Measurements from ENCODE around the gene MC1R. TPM values are rescaled to one million over a fixed set of nuclear protein-coding genes. Genes with fewer than 3 reads are reported as not detected.

Gene MC1R
- total RNA-seq, 2 experiments from 2014 or later: 8.3 to 22.3 TPM

DNA sequence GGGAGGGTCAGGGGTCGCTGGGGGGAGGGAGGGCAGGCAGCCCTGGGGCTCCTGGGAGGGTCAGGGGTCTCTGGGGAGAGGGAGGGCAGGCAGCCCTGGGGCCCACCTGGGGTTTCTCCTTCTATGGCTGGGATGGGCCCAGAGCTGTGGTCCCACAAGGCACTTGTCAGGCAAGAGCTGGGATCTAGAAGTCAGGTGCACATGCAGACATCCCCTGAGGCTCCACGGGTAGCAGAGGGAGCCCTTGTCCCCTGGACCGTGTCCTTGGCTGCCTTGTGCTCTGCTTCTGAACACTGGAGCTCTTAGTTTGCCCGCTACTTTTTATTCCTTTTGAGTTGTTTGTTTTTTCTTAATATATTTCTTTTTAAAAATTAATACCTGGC, 6.3 kb downstream of the MC1R start:
- no TSS peak for BruUV-seq (replicated peaks)
- Histone ChIP-seq H3K4me1 (ENCODE audit: insufficient read depth, low read length, poor library complexity, severe bottlenecking) (peaks cover 35% of the 10 kb centered on the region), H3K9me3 (ENCODE audit: low read length) (no peaks in the 10 kb centered on the region), H3K36me3 (ENCODE audit: insufficient read depth, low read length) (peaks cover 32% of the 10 kb centered on the region), H3K79me2 (ENCODE audit: insufficient read depth, low read depth, low read length) (peaks cover 61% of the 10 kb centered on the region), H4K20me1 (ENCODE audit: insufficient read depth, low read length) (peaks cover 9% of the 10 kb centered on the region; the same call in 1 of the 2 replicates), H3K4me2 (ENCODE audit: low read length) (peak overlapping the region; percentile 89), H3K9me2 (ENCODE audit: insufficient read depth, low read length) (no peaks in the 10 kb centered on the region), H3K27ac (ENCODE audit: low read depth, low read length, poor library complexity, severe bottlenecking) (peak overlapping the region; percentile 69), H3K4me3 (ENCODE audit: low read depth, low read length, poor library complexity, severe bottlenecking) (peak overlapping the region; percentile 94), H2AFZ (ENCODE audit: low read length) (no peak overlapping the region)
- peak; percentile 82 for DNase-seq (ENCODE audit: low spot score)
- ChIA-PET POLR2A (interaction anchor here (0.6 to 2.7 kb wide), 13 partner anchors 15 to 184 kb away, joined by 3 to 11 read pairs (median 5); partner anchors contain the start of gene DEF8), CTCF (ENCODE audit: unreplicated experiment) (interaction anchor here (0.9 to 1.4 kb wide), 2 partner anchors 18 to 23 kb away, joined by 3 to 5 read pairs; no protein-coding TSS in a partner anchor)
- intact Hi-C loops (cut with micrococcal nuclease; ENCODE audit: unreplicated experiment): loop anchor here (2.0 to 5.0 kb wide), 2 partner anchors 48 to 152 kb away; partner anchors contain the start of gene PRDM7
- TF ChIP-seq, protein P1, sequence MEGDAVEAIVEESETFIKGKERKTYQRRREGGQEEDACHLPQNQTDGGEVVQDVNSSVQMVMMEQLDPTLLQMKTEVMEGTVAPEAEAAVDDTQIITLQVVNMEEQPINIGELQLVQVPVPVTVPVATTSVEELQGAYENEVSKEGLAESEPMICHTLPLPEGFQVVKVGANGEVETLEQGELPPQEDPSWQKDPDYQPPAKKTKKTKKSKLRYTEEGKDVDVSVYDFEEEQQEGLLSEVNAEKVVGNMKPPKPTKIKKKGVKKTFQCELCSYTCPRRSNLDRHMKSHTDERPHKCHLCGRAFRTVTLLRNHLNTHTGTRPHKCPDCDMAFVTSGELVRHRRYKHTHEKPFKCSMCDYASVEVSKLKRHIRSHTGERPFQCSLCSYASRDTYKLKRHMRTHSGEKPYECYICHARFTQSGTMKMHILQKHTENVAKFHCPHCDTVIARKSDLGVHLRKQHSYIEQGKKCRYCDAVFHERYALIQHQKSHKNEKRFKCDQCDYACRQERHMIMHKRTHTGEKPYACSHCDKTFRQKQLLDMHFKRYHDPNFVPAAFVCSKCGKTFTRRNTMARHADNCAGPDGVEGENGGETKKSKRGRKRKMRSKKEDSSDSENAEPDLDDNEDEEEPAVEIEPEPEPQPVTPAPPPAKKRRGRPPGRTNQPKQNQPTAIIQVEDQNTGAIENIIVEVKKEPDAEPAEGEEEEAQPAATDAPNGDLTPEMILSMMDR (conservative IDR thresholded peaks at IDR 0.05; ENCODE audit: low read length): no peak
- no peak for TF ChIP-seq EZH2phosphoT487 (IDR thresholded peaks at IDR 0.05; ENCODE audit: borderline replicate concordance, low read depth, low read length)

DNA sequence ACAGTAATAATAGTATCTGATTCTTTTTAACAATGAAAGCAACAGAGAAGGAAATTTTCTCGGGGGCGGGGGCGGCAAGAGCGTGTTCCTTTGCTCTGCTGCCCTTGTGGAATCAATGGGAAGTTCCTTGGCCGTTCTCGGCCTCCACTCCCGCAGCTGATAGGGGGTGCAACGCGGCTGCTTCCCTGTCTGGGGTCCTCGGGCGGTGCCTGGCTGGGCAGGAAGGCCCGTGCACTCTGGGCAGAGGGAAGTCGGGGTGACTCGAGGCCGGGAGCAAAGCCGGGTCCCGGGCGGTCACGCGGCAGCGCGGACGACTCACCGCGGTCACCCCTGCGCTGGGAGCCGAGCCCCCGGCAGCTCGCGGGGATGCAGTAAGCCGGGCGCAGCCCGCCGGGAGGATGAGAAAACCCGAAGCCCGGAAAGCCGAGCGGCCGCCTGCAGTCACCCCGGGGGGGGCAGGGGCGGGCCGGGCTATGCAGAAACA, 7.0 kb downstream of the MC1R start:
- H3K4me3 ChIP-seq (ENCODE audit: low read depth, low read length, poor library complexity, severe bottlenecking): peak overlapping the region; percentile 94
- ChIA-PET CTCF (ENCODE audit: unreplicated experiment) (no interaction called here), POLR2A (interaction anchor here (1.0 to 1.8 kb wide), 5 partner anchors 17 to 131 kb away, joined by 3 to 11 read pairs (median 7); partner anchors contain the start of gene DEF8)
- peaks cover 39% of the 10 kb centered on the region for H3K36me3 ChIP-seq (ENCODE audit: insufficient read depth, low read length)
- no peak overlapping the region for H2AFZ ChIP-seq (ENCODE audit: low read length)
- intact Hi-C loops (cut with micrococcal nuclease; ENCODE audit: unreplicated experiment): loop anchor here (2.0 kb wide), 1 partner anchor 47 kb away; no protein-coding TSS in a partner anchor
- H3K4me2 ChIP-seq (ENCODE audit: low read length): peak overlapping the region; percentile 89
- DNase-seq (ENCODE audit: low spot score): no peak
- no peak for TF ChIP-seq EZH2phosphoT487 (IDR thresholded peaks at IDR 0.05; ENCODE audit: borderline replicate concordance, low read depth, low read length)
- TF ChIP-seq, protein P1 (conservative IDR thresholded peaks at IDR 0.05; ENCODE audit: low read length): no peak
- H3K79me2 ChIP-seq (ENCODE audit: insufficient read depth, low read depth, low read length): peaks cover 61% of the 10 kb centered on the region
- no peaks in the 10 kb centered on the region for H3K9me3 ChIP-seq (ENCODE audit: low read length)
- peaks cover 9% of the 10 kb centered on the region; the same call in 1 of the 2 replicates for H4K20me1 ChIP-seq (ENCODE audit: insufficient read depth, low read length)
- no TSS peak for BruUV-seq (replicated peaks)
- H3K4me1 ChIP-seq (ENCODE audit: insufficient read depth, low read length, poor library complexity, severe bottlenecking): peaks cover 28% of the 10 kb centered on the region
- H3K9me2 ChIP-seq (ENCODE audit: insufficient read depth, low read length): no peaks in the 10 kb centered on the region
- peak overlapping the region; percentile 69 for H3K27ac ChIP-seq (ENCODE audit: low read depth, low read length, poor library complexity, severe bottlenecking)

DNA sequence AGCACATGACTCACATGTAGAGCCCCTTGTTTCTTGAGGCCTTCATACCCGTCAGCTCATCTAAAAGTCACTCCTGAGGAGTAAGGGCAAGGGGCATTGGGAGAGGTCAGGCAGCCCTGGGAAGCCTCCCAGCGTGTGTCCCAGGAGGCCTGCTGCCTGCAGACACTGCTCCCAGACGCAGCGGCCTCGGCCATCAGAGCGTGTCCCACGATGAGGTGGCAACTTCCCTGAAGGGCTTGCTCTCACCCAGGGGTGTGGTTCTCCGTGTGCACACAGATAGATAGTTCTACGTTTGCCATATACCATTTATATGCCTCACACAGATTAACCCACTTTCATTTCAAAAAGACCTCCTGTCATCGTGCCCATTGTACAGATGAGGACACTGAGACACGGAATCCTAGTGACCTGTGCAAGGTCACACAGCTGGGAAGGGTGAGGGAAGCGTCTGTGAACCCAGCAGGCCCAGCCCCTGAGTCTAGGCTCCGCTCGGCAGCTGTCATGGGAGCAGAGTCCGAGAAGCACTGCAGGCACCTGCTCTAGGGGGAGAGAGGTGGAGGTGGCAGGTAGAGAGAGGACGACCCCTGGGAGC, 12.7 kb downstream of the MC1R start:
- POLR2A ChIA-PET: no interaction called here
- no peak overlapping the region for H3K27ac ChIP-seq (ENCODE audit: low read depth, low read length, poor library complexity, severe bottlenecking)
- H3K4me3 ChIP-seq (ENCODE audit: low read depth, low read length, poor library complexity, severe bottlenecking): no peak overlapping the region
- H3K9me3 ChIP-seq (ENCODE audit: low read length): no peaks in the 10 kb centered on the region
- BruUV-seq (replicated peaks): no TSS peak
- H3K4me2 ChIP-seq (ENCODE audit: low read length): no peak overlapping the region
- H3K36me3 ChIP-seq (ENCODE audit: insufficient read depth, low read length): peaks cover 92% of the 10 kb centered on the region
- no peaks in the 10 kb centered on the region for H3K9me2 ChIP-seq (ENCODE audit: insufficient read depth, low read length)
- H3K4me1 ChIP-seq (ENCODE audit: insufficient read depth, low read length, poor library complexity, severe bottlenecking): no peaks in the 10 kb centered on the region
- DNase-seq (ENCODE audit: low spot score): no peak
- peaks cover 32% of the 10 kb centered on the region for H3K79me2 ChIP-seq (ENCODE audit: insufficient read depth, low read depth, low read length)
- CTCF ChIA-PET (ENCODE audit: unreplicated experiment): no interaction called here
- intact Hi-C loops (cut with micrococcal nuclease; ENCODE audit: unreplicated experiment): no loop called here
- TF ChIP-seq EZH2phosphoT487 (IDR thresholded peaks at IDR 0.05; ENCODE audit: borderline replicate concordance, low read depth, low read length): no peak
- TF ChIP-seq, protein P1 (conservative IDR thresholded peaks at IDR 0.05; ENCODE audit: low read length): no peak
- peaks cover 6% of the 10 kb centered on the region; the same call in 1 of the 2 replicates for H4K20me1 ChIP-seq (ENCODE audit: insufficient read depth, low read length)
- no peak overlapping the region for H2AFZ ChIP-seq (ENCODE audit: low read length)

All from OCI-LY7 (cell line).